CD4-positive, CD25-positive, alpha-beta regulatory T cell (primary cell): Measurements from ENCODE around the gene PRDM8. TPM values are rescaled to one million over a fixed set of nuclear protein-coding genes. Genes with fewer than 3 reads are reported as not detected.

Experiments used
- ATAC-seq, 2 donors: fragments of 150-1000 bp; cut with Tn5 transposase; one replicate each; pipeline ENCODE4 v1.10.0; 2021; ENCODE audit warnings: low read depth in 2 of 2, moderate number of reproducible peaks in 2 of 2, moderate library complexity in 1 of 2
- DNase-seq, 3 donors: peaks; one replicate each; pipeline versions ENCODE4 v3.0.0 to v3.0.0-alpha.2; 2012 to 2022; ENCODE audit warnings: mixed read lengths in 1 of 3
- H3K27ac ChIP-seq: one replicate; pipeline ENCODE4 v1.7.0; 2013; ENCODE audit warnings: mild to moderate bottlenecking, low read length; ENCODE audit not compliant: insufficient read depth, poor library complexity, severe bottlenecking
- H3K27me3 ChIP-seq: one replicate; pipeline ENCODE4 v1.7.0; 2013; ENCODE audit warnings: low read length; ENCODE audit not compliant: control insufficient read depth, insufficient read depth
- H3K36me3 ChIP-seq: one replicate; pipeline ENCODE4 v1.7.0; 2013; ENCODE audit warnings: mild to moderate bottlenecking, low read length, moderate library complexity; ENCODE audit not compliant: control insufficient read depth, insufficient read depth
- H3K4me1 ChIP-seq: 2 replicates; pipeline ENCODE4 v1.7.0; 2013; ENCODE audit warnings: mild to moderate bottlenecking, low read length; ENCODE audit not compliant: insufficient read depth, control insufficient read depth, poor library complexity, severe bottlenecking
- H3K4me3 ChIP-seq: one replicate; pipeline ENCODE4 v1.7.0; 2013; ENCODE audit warnings: low read depth, mild to moderate bottlenecking, low read length, moderate library complexity
- H3K9me3 ChIP-seq, 2 experiments: 1 replicate in 1 of 2; 2 replicates in 1 of 2; pipeline ENCODE4 v1.7.0; 2013; ENCODE audit warnings: low read length in 2 of 2, mild to moderate bottlenecking in 1 of 2, moderate library complexity in 1 of 2; ENCODE audit not compliant: control insufficient read depth in 2 of 2
- H3K27ac Mint-ChIP-seq, 3 donors: one replicate each; pipeline ENCODE4 v1.8.0; 2020 to 2022; ENCODE audit warnings: mild to moderate bottlenecking in 3 of 3, mixed read lengths in 3 of 3, moderate library complexity in 2 of 3
- H3K27me3 Mint-ChIP-seq: one replicate; pipeline ENCODE4 v1.8.0; 2022; ENCODE audit warnings: mild to moderate bottlenecking, mixed read lengths
- H3K36me3 Mint-ChIP-seq: one replicate; pipeline ENCODE4 v1.8.0; 2020; ENCODE audit warnings: mixed read lengths
- H3K4me1 Mint-ChIP-seq, 4 donors: one replicate each; pipeline ENCODE4 v1.8.0; 2020 to 2022; ENCODE audit warnings: mixed read lengths in 4 of 4, mild to moderate bottlenecking in 1 of 4
- H3K4me3 Mint-ChIP-seq, 4 donors: one replicate each; pipeline ENCODE4 v1.8.0; 2020 to 2022; ENCODE audit warnings: mild to moderate bottlenecking in 4 of 4, mixed read lengths in 4 of 4, moderate library complexity in 3 of 4
- H3K9me3 Mint-ChIP-seq, 7 donors: one replicate each; pipeline ENCODE4 v1.8.0; 2020 to 2022; ENCODE audit warnings: mixed read lengths in 7 of 7, mild to moderate bottlenecking in 3 of 7, moderate library complexity in 2 of 7
- polyA plus RNA-seq, 4 donors: library from polyadenylated mRNA; unstranded; fragments of 300-500 nt; fragmentation: Illumina TruSeq; gene quantifications; one replicate each; pipeline ENCODE4 v1.2.3, GENCODE V29; 2021
- total RNA-seq: library from RNA; stranded (reverse); gene quantifications from one replicate; pipeline ENCODE4 v1.2.3, GENCODE V29; 2022

The PRDM8 gene
- total and polyA plus RNA-seq, 5 donors from 2014 or later: 2.0 to 31.7 (median 3.9) TPM

DNA sequence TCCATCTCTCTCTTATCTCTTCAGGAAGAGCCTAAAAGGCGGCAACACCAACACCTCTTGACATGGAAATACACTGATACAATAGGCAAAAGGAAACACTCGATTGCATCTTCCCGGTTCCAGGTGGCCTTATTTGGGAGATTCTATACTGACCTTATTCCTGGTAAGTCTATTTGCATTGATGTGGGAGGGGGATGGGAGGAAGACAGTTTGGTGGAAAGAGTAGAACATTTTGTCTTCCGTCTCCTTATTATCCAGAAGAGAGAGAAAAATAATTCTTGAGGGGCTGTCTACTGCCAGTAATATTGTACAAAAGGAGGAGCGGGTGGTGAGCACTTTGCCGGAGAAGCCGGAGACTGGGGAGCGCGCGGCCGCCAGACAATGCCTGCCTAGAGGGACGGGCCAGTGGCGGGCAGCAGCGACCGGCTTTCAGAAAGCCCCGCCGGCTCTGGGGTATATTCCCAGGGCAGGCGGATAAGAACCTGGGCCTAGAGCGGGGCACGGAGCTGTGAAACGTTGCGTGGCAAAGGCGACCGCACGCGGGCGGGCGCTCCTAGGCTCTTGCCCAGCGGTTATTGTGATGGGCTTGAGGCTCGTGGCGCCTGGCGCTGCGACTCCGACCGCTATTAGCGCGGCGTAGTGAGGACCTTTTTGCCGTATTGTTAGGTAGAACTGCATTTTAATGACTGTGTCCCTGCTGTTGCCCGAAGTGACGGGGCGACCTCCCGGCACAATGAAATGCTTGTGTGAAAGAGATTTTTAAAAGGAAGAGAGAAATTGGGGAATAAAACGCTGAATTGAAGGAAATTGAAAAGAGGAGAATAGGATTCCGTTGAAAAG lies 518 bp downstream of the PRDM8 start:
- Mint-ChIP-seq H3K4me3 (peak overlapping the region; percentile 75 to 96 (median 82)), H3K4me1 (peaks cover 21 to 57% (median 36%) of the 10 kb centered on the region in 4 donors), H3K27me3 (no peaks in the 10 kb centered on the region), H3K27ac (peak overlapping the region in 2 of 3 donors; percentile 65 to 69), H3K9me3 (peaks cover 0 to 3% (median 0%) of the 10 kb centered on the region in 7 donors), H3K36me3 (peaks cover 32% of the 10 kb centered on the region)
- Histone ChIP-seq H3K27ac (no peak overlapping the region), H3K4me3 (peak overlapping the region; percentile 40), H3K4me1 (peaks cover 14% of the 10 kb centered on the region), H3K9me3 (no peaks in the 10 kb centered on the region), H3K27me3 (no peaks in the 10 kb centered on the region), H3K36me3 (peaks cover 26% of the 10 kb centered on the region)
- DNase-seq: no peak
- ATAC-seq: no peak

DNA sequence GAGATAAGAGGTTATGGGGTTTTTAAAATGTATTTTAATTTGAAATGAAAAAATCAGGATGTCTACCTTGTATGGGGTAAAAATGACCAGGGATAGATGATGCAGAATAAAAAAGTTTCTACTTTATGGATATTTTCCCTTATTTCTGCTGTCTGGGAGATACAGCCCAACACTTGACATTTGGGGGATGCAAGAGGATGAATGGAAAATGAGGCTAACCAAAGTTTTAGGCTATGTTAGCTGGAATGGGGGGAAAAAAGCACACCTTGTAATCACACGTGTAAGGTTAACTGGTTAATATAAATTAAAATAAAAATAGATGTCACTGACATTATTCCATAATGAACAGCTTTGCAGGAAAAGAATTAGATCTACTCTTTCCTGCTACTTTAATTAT lies 1.1 kb downstream of the PRDM8 start:
- H3K9me3 Mint-ChIP-seq: peaks cover 0 to 3% (median 0%) of the 10 kb centered on the region in 7 donors
- H3K4me1 Mint-ChIP-seq: peaks cover 21 to 51% (median 32%) of the 10 kb centered on the region in 4 donors
- peaks cover 22% of the 10 kb centered on the region for H3K36me3 ChIP-seq
- no peaks in the 10 kb centered on the region for H3K27me3 Mint-ChIP-seq
- peak overlapping the region in 2 of 3 donors; percentile 65 to 69 for H3K27ac Mint-ChIP-seq
- no peaks in the 10 kb centered on the region for H3K9me3 ChIP-seq
- no peaks in the 10 kb centered on the region for H3K27me3 ChIP-seq
- H3K4me3 ChIP-seq: no peak overlapping the region
- no peak for DNase-seq
- H3K36me3 Mint-ChIP-seq: peaks cover 28% of the 10 kb centered on the region
- peak overlapping the region in 3 of 4 donors; percentile 3 to 96 (median 42) for H3K4me3 Mint-ChIP-seq
- peaks cover 17% of the 10 kb centered on the region for H3K4me1 ChIP-seq
- no peak overlapping the region for H3K27ac ChIP-seq
- ATAC-seq: no peak

DNA sequence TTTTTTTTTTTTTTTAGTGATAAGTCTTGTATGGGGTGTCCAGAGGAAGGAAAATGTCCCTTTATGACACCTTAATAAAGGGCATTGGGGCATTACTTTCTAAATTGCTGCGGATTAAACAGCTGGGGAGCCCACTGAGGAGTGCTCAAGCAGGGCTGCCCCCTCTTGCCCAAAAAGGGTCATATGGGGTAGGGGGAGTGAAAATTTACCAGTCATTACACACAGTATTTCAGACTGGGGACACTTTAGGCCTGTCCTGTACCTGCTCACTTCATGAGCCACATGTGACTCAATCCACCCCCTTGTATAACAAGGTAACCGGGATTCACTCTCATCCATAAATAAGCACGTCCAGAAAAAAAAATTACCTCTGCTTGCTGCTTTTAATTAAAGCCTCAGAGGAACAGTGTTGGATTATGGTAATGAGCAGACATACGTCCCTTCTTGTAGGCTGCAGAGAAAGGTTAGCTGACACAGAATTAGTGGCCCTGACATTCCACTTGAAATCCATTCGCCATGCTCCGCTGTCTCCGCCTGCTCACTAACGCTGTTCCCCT lies 1.8 kb downstream of the PRDM8 start:
- Histone ChIP-seq H3K4me1 (peaks cover 23% of the 10 kb centered on the region), H3K27ac (no peak overlapping the region), H3K9me3 (no peaks in the 10 kb centered on the region), H3K4me3 (no peak overlapping the region), H3K27me3 (no peaks in the 10 kb centered on the region), H3K36me3 (peaks cover 22% of the 10 kb centered on the region)
- H3K4me1 Mint-ChIP-seq: peaks cover 21 to 45% (median 32%) of the 10 kb centered on the region in 4 donors
- H3K9me3 Mint-ChIP-seq: peaks cover 0 to 3% (median 0%) of the 10 kb centered on the region in 7 donors
- no peak for ATAC-seq
- no peak overlapping the region for H3K27ac Mint-ChIP-seq
- peak overlapping the region in 2 of 4 donors; percentile 86 to 96 for H3K4me3 Mint-ChIP-seq
- peaks cover 23% of the 10 kb centered on the region for H3K36me3 Mint-ChIP-seq
- no peak for DNase-seq
- no peaks in the 10 kb centered on the region for H3K27me3 Mint-ChIP-seq

DNA sequence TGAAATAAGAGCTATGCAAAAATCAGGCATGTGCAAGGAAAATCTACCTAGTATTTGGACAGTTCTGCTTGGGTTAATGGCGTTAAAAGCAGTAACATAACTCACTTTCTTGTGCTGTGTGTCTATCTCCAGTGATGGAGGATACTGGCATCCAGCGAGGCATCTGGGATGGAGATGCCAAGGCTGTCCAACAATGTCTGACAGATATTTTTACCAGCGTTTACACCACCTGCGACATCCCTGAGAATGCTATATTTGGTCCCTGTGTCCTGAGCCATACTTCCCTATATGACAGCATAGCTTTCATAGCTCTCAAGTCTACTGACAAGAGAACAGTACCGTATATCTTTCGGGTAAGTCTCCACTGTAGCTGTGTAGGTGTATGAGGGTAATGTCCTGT lies 2.6 kb downstream of the PRDM8 start:
- Histone ChIP-seq H3K36me3 (peaks cover 22% of the 10 kb centered on the region), H3K27ac (no peak overlapping the region), H3K4me3 (no peak overlapping the region), H3K9me3 (no peaks in the 10 kb centered on the region), H3K27me3 (no peaks in the 10 kb centered on the region), H3K4me1 (peaks cover 24% of the 10 kb centered on the region)
- no peak for ATAC-seq
- Mint-ChIP-seq H3K36me3 (peaks cover 23% of the 10 kb centered on the region), H3K27ac (no peak overlapping the region), H3K4me1 (peaks cover 22 to 42% (median 31%) of the 10 kb centered on the region in 4 donors), H3K4me3 (peak overlapping the region in 1 of 4 donors; percentile 96), H3K27me3 (no peaks in the 10 kb centered on the region), H3K9me3 (peaks cover 0 to 3% (median 0%) of the 10 kb centered on the region in 7 donors)
- no peak for DNase-seq

DNA sequence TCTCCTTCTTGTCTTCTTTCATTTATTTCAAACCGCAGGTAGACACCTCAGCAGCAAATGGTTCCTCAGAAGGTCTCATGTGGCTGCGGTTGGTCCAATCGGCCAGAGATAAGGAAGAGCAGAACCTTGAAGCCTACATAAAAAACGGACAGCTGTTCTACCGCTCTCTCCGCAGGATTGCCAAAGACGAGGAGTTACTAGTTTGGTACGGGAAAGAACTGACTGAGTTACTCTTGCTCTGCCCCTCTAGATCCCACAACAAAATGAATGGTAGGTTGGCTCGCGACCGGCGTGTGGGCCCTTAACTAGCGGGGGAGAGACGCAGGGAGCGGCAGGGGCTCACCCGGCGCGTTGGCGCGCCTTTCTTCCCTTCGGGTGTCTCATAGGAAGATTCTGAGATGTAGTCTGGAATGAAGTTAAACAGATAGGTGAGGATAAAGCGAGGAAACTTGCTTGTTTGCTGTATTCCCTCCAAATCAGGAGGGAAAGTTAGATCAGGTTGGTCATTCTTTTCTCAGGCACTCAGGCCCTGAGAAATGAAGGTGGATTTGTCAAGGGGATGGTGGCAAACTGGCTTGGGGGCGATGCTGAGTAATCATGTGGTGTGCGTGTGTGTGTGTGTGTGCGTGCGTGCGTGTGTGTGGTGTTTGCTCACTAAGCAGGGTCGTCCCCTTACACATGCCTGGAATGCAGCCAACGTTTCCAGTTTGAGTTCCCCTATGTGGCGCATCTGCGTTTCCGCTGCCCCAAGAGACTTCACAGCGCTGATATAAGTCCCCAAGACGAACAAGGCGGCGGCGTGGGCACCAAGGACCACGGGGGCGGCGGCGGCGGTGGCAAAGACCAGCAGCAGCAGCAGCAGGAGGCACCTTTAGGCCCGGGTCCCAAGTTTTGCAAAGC lies 4.2 kb downstream of the PRDM8 start:
- H3K4me3 Mint-ChIP-seq: peak overlapping the region; percentile 87 to 96 (median 89)
- Histone ChIP-seq H3K27me3 (no peaks in the 10 kb centered on the region), H3K9me3 (no peaks in the 10 kb centered on the region), H3K36me3 (peaks cover 12% of the 10 kb centered on the region), H3K4me1 (peaks cover 24% of the 10 kb centered on the region), H3K4me3 (peak overlapping the region; percentile 48), H3K27ac (peak overlapping the region; percentile 81)
- peak overlapping the region; percentile 87 to 93 (median 88) for H3K27ac Mint-ChIP-seq
- H3K4me1 Mint-ChIP-seq: peaks cover 17 to 32% (median 24%) of the 10 kb centered on the region in 4 donors
- peaks cover 15% of the 10 kb centered on the region for H3K36me3 Mint-ChIP-seq
- H3K27me3 Mint-ChIP-seq: no peaks in the 10 kb centered on the region
- H3K9me3 Mint-ChIP-seq: peaks cover 0 to 1% (median 0%) of the 10 kb centered on the region in 7 donors
- ATAC-seq: peak; percentile 22 to 35
- peak; percentile 45 to 67 (median 66) for DNase-seq

DNA sequence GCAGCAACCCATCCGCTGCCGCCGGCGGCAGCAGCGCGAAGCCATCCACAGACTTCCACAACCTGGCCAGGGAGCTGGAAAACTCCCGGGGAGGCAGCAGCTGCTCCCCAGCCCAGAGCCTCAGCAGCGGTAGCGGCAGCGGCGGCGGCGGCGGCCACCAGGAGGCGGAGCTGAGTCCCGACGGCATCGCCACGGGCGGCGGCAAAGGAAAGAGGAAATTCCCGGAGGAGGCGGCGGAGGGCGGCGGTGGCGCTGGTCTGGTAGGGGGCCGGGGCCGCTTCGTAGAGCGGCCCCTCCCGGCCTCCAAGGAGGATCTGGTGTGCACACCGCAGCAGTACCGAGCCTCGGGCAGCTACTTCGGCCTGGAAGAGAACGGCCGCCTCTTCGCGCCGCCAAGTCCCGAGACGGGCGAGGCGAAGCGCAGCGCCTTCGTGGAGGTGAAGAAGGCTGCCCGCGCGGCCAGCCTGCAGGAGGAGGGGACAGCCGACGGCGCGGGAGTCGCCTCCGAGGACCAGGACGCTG lies 4.9 kb downstream of the PRDM8 start:
- peak overlapping the region; percentile 87 to 96 (median 89) for H3K4me3 Mint-ChIP-seq
- Histone ChIP-seq H3K9me3 (no peaks in the 10 kb centered on the region), H3K27me3 (no peaks in the 10 kb centered on the region), H3K36me3 (peaks cover 8% of the 10 kb centered on the region), H3K4me3 (no peak overlapping the region), H3K4me1 (peaks cover 24% of the 10 kb centered on the region), H3K27ac (peak overlapping the region; percentile 81)
- H3K27me3 Mint-ChIP-seq: no peaks in the 10 kb centered on the region
- peaks cover 17 to 32% (median 24%) of the 10 kb centered on the region in 4 donors for H3K4me1 Mint-ChIP-seq
- DNase-seq: peak; percentile 72 to 78 (median 73)
- H3K36me3 Mint-ChIP-seq: peaks cover 15% of the 10 kb centered on the region
- H3K9me3 Mint-ChIP-seq: peaks cover 0 to 1% (median 0%) of the 10 kb centered on the region in 7 donors
- peak; percentile 57 to 60 for ATAC-seq
- H3K27ac Mint-ChIP-seq: peak overlapping the region; percentile 87 to 93 (median 88)
